Vagina (tissue), 2 donors: ENCODE data around the gene PTRHD1. TPM values are rescaled to one million over a fixed set of nuclear protein-coding genes. Genes with fewer than 3 reads are reported as not detected.

Experiments used
- DNase-seq, 2 donors: peaks; one replicate each; pipeline ENCODE4 v3.0.0-alpha.2; 2017; ENCODE audit errors: extremely low spot score in 2 of 2
- H3K27ac ChIP-seq: fragments of 200-600 bp; sonication (generic); one replicate; pipeline ENCODE4 v1.5.1; 2019
- H3K27me3 ChIP-seq: fragments of 200-600 bp; sonication (generic); one replicate; pipeline ENCODE4 v1.5.1; 2019
- H3K36me3 ChIP-seq, 2 donors: fragments of 200-600 bp; sonication (generic); one replicate each; pipeline ENCODE4 v1.5.1; 2017 to 2019
- H3K4me1 ChIP-seq: fragments of 200-600 bp; sonication (generic); one replicate; pipeline ENCODE4 v1.5.1; 2019
- H3K4me3 ChIP-seq, 2 donors: fragments of 200-600 bp; sonication (generic); 1 replicate in 1 of 2; 2 replicates in 1 of 2; pipeline ENCODE4 v1.5.1; 2016 to 2019
- H3K9me3 ChIP-seq: fragments of 200-600 bp; sonication (generic); one replicate; pipeline ENCODE4 v1.5.1; 2019
- CTCF ChIP-seq, 3 experiments: fragments of 450-650 bp in 2 of 3; fragments of 200-600 bp in 1 of 3; sonication (generic) in 1 of 3; IDR thresholded peaks; one replicate each; pipeline ENCODE4 v1.5.1; 2017 to 2019; ENCODE audit warnings: antibody characterized with exemption in 3 of 3, mild to moderate bottlenecking in 2 of 3, moderate library complexity in 2 of 3
- POLR2A ChIP-seq, 2 donors: fragments of 450-650 bp; IDR thresholded peaks; one replicate each; pipeline ENCODE4 v1.6.1; 2017; ENCODE audit warnings: antibody characterized with exemption in 2 of 2, mild to moderate bottlenecking in 2 of 2, moderate library complexity in 2 of 2
- POLR2AphosphoS5 ChIP-seq, 2 donors: sonication (generic); formaldehyde crosslinking; IDR thresholded peaks; one replicate each; pipeline ENCODE4 v1.9.0; 2017; ENCODE audit warnings: antibody characterized with exemption in 2 of 2, mild to moderate bottlenecking in 2 of 2, low read depth in 1 of 2; ENCODE audit not compliant: insufficient read depth in 1 of 2
- intact Hi-C: fragments of 100-400 bp; cut with DNase I; formaldehyde crosslinking; loops from one replicate; pipeline ENCODE4 v1.15.1; 2023
- total RNA-seq: library from RNA; depleted of rRNA; stranded (reverse); fragments of >200 nt; gene quantifications from one replicate; pipeline ENCODE4 v1.2.3, GENCODE V29; 2016

The PTRHD1 gene
- total RNA-seq, 1 donor from 2014 or later: 17.2 TPM

GRCh38 chr2:24749069-24749691 lies 44.0 kb downstream of the PTRHD1 start:
- Histone ChIP-seq H3K36me3 (peaks cover 0 to 29% of the 10 kb centered on the region in 2 donors), H3K27me3 (no peaks in the 10 kb centered on the region), H3K9me3 (no peaks in the 10 kb centered on the region), H3K4me1 (peaks cover 3% of the 10 kb centered on the region), H3K4me3 (no peak overlapping the region), H3K27ac (no peak overlapping the region)
- DNase-seq: no peak
- intact Hi-C loops: no loop called here
- TF ChIP-seq CTCF (IDR thresholded peaks at IDR 0.05) (no peak), POLR2A (IDR thresholded peaks at IDR 0.05) (no peak), POLR2AphosphoS5 (IDR thresholded peaks at IDR 0.05; ENCODE audit: insufficient read depth in 1 of 2, low read depth in 1 of 2) (no peak)

DNA sequence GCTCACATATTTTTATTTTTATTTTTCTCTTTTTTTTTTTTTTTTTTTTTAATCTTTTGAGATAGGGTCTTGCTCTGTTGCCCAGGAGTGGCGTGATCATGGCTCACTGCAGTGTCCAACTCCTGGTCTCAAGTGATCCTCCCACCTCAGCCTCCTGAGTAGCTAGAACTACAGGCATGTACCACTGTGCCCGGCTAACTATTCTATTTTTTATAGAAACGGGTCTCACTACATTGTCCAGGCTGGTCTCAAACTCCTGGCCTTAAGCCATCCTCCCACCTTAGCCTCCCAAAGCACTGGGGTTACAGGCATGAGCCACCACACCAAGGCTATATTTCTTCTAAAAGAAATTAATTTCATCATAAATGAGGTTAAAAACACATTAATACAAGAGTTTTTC lies 45.9 kb downstream of the PTRHD1 start:
- Histone ChIP-seq H3K36me3 (peaks cover 0 to 12% of the 10 kb centered on the region in 2 donors), H3K9me3 (no peaks in the 10 kb centered on the region), H3K4me3 (no peak overlapping the region), H3K27me3 (no peaks in the 10 kb centered on the region), H3K4me1 (peaks cover 8% of the 10 kb centered on the region), H3K27ac (no peak overlapping the region)
- intact Hi-C loops: no loop called here
- no peak for DNase-seq
- no peak for TF ChIP-seq POLR2A (IDR thresholded peaks at IDR 0.05)
- TF ChIP-seq CTCF (IDR thresholded peaks at IDR 0.05): no peak
- no peak for TF ChIP-seq POLR2AphosphoS5 (IDR thresholded peaks at IDR 0.05; ENCODE audit: insufficient read depth in 1 of 2, low read depth in 1 of 2)

DNA sequence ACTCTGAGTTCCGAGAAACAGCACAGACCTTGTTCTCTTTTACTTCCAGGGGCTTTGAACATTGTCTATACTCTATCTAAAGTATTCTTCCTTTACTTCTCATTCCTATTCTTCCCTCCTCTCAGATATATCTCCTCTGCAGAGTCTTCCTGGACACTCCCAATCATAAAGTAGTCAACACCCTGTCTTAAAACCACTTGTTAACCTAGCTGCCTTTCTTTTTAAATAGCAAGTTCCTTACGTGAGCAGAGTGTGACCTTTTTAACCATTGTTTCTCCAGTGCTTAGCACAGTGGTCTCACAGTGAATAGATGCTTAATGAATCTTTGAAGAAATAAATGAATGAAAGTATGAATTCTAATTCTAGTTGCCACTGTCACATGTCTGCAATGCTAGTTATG lies 47.4 kb downstream of the PTRHD1 start:
- no peaks in the 10 kb centered on the region for H3K9me3 ChIP-seq
- H3K4me1 ChIP-seq: peaks cover 8% of the 10 kb centered on the region
- H3K27ac ChIP-seq: no peak overlapping the region
- intact Hi-C loops: no loop called here
- no peak for DNase-seq
- peaks cover 0 to 5% of the 10 kb centered on the region in 2 donors for H3K36me3 ChIP-seq
- H3K4me3 ChIP-seq: no peak overlapping the region
- no peak for TF ChIP-seq POLR2AphosphoS5 (IDR thresholded peaks at IDR 0.05; ENCODE audit: insufficient read depth in 1 of 2, low read depth in 1 of 2)
- no peak for TF ChIP-seq CTCF (IDR thresholded peaks at IDR 0.05)
- no peak for TF ChIP-seq POLR2A (IDR thresholded peaks at IDR 0.05)
- H3K27me3 ChIP-seq: no peaks in the 10 kb centered on the region

- TF ChIP-seq POLR2AphosphoS5 (IDR thresholded peaks at IDR 0.05; ENCODE audit: insufficient read depth in 1 of 2, low read depth in 1 of 2) (no peak), CTCF (IDR thresholded peaks at IDR 0.05) (no peak), POLR2A (IDR thresholded peaks at IDR 0.05) (no peak)
- H3K9me3 ChIP-seq: no peaks in the 10 kb centered on the region
- H3K27me3 ChIP-seq: no peaks in the 10 kb centered on the region
- no peak overlapping the region for H3K4me3 ChIP-seq
- peaks cover 0 to 4% of the 10 kb centered on the region in 2 donors for H3K36me3 ChIP-seq
- intact Hi-C loops: no loop called here
- no peak for DNase-seq
- H3K4me1 ChIP-seq: peaks cover 8% of the 10 kb centered on the region
- H3K27ac ChIP-seq: no peak overlapping the region
These were observed 48.8 kb downstream of the PTRHD1 start for GRCh38 chr2:24744356-24744755.

- Histone ChIP-seq H3K4me1 (peaks cover 8% of the 10 kb centered on the region), H3K36me3 (no peaks in the 10 kb centered on the region), H3K27ac (no peak overlapping the region), H3K4me3 (no peak overlapping the region), H3K9me3 (no peaks in the 10 kb centered on the region), H3K27me3 (no peaks in the 10 kb centered on the region)
- intact Hi-C loops: no loop called here
- DNase-seq: no peak
- no peak for TF ChIP-seq CTCF (IDR thresholded peaks at IDR 0.05)
- TF ChIP-seq POLR2AphosphoS5 (IDR thresholded peaks at IDR 0.05; ENCODE audit: insufficient read depth in 1 of 2, low read depth in 1 of 2): no peak
- TF ChIP-seq POLR2A (IDR thresholded peaks at IDR 0.05): no peak
These were observed 49.3 kb downstream of the PTRHD1 start for GRCh38 chr2:24743924-24744323.
